ENCODE measurements around the gene TUBA4A. TPM values are rescaled to one million over a fixed set of nuclear protein-coding genes. Genes with fewer than 3 reads are reported as not detected.

Gene TUBA4A
- total RNA-seq, 4 donors from 2014 or later = 49.5 to 137 (median 129) TPM

- no peak overlapping the region for H3K27ac ChIP-seq
Observed at GRCh38 chr2:219285373-219285735, 31.6 kb upstream of the TUBA4A start.

DNA sequence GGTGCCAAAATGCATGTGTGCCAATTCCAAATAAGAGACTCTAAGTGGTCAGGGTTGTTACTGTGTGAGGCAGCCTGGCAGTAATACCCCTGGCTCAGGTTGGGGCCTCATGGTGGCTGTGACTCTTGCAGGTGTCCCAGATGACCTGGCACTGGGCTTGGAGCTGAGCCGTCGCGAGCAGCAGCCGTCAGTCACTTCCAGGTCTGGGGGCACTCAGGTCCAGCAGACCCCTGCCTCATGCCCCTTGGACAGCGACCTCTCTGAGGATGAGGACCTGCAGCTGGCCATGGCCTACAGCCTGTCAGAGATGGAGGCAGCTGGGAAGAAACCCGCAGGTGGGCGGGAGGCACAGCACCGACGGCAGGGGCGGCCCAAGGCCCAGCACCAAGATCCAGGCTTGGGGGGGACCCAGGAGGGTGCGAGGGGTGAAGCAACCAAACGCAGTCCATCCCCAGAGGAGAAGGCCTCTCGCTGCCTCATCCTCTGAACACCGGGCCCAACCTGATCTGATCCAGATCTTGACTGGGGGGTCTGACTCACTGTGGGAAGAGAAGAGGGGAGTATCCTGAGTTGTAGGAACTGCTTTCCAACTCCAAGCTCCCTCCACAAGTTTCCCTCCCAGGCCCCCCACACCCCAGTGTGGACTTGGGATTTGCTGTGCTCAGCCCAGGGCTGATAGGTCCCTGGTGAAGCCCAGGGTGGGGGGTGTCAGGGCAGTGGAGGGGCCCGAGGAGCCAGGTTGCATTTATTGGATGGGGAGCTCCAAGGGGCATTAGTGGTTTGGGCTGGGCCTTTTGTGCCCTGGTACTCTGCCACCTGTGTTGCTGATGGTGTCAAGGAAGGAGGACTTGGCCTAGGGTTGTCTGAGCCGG lies 31.0 kb upstream of the TUBA4A start:
- H3K9me3 ChIP-seq = no peaks in the 10 kb centered on the region
- H3K27ac ChIP-seq = no peak overlapping the region
- no peak for DNase-seq
- TF ChIP-seq POLR2A (IDR thresholded peaks at IDR 0.05) = no peak
- TF ChIP-seq, protein P1, sequence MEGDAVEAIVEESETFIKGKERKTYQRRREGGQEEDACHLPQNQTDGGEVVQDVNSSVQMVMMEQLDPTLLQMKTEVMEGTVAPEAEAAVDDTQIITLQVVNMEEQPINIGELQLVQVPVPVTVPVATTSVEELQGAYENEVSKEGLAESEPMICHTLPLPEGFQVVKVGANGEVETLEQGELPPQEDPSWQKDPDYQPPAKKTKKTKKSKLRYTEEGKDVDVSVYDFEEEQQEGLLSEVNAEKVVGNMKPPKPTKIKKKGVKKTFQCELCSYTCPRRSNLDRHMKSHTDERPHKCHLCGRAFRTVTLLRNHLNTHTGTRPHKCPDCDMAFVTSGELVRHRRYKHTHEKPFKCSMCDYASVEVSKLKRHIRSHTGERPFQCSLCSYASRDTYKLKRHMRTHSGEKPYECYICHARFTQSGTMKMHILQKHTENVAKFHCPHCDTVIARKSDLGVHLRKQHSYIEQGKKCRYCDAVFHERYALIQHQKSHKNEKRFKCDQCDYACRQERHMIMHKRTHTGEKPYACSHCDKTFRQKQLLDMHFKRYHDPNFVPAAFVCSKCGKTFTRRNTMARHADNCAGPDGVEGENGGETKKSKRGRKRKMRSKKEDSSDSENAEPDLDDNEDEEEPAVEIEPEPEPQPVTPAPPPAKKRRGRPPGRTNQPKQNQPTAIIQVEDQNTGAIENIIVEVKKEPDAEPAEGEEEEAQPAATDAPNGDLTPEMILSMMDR (IDR thresholded peaks at IDR 0.05) = no peak
- no peaks in the 10 kb centered on the region for H3K27me3 ChIP-seq
- H3K4me3 ChIP-seq = no peak overlapping the region
- H3K36me3 ChIP-seq = peaks cover 0 to 60% (median 0%) of the 10 kb centered on the region in 3 donors
- H3K4me1 ChIP-seq = peaks cover 0 to 21% (median 3%) of the 10 kb centered on the region in 4 donors

More at GRCh38 chr2:219285373-219285735, 31.6 kb upstream of the TUBA4A start:
- Histone ChIP-seq H3K9me3 (no peaks in the 10 kb centered on the region), H3K4me1 (peaks cover 0 to 16% (median 0%) of the 10 kb centered on the region in 4 donors), H3K36me3 (peaks cover 0 to 60% (median 0%) of the 10 kb centered on the region in 3 donors), H3K4me3 (no peak overlapping the region), H3K27me3 (no peaks in the 10 kb centered on the region)
- DNase-seq = no peak
- TF ChIP-seq, protein P1 (IDR thresholded peaks at IDR 0.05) = no peak
- no peak for TF ChIP-seq POLR2A (IDR thresholded peaks at IDR 0.05)

DNA sequence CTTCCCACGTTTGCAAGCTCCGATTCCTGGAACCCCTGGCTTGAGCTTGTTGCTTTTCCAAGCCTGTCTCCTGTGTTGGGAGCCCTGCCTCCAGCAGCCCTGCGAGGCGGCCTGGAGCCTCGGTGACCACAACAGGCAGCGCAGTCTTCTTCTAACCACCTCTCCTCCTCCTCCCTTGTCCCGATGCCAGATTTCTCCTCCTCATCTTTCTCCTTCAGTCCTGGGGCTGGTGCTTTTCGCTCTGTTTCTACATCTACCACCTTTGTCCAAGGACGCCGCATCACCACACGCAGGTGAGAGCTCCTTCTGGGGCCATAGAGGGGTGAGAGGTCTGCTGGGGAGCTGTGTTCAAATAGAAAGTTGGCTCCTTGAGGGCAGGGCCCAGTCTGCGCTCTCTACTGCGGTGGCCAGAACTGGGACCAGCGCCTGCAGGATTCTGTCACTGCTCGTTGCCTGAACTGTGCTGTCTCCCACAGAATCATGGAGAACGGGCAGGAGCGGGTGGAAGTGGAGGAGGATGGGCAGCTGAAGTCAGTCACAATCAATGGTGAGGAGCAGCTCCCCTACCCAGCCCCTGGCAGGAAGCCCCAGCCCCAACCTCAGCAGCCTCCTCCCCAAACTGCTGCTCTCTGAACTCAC lies 29.3 kb upstream of the TUBA4A start:
- no peaks in the 10 kb centered on the region for H3K27me3 ChIP-seq
- no peaks in the 10 kb centered on the region for H3K9me3 ChIP-seq
- H3K27ac ChIP-seq = no peak overlapping the region
- H3K4me3 ChIP-seq = no peak overlapping the region
- H3K4me1 ChIP-seq = peaks cover 0 to 21% (median 9%) of the 10 kb centered on the region in 4 donors
- DNase-seq = no peak
- TF ChIP-seq, protein P1 (IDR thresholded peaks at IDR 0.05) = no peak
- TF ChIP-seq POLR2A (IDR thresholded peaks at IDR 0.05) = no peak
- H3K36me3 ChIP-seq = peaks cover 0 to 60% (median 0%) of the 10 kb centered on the region in 3 donors

DNA sequence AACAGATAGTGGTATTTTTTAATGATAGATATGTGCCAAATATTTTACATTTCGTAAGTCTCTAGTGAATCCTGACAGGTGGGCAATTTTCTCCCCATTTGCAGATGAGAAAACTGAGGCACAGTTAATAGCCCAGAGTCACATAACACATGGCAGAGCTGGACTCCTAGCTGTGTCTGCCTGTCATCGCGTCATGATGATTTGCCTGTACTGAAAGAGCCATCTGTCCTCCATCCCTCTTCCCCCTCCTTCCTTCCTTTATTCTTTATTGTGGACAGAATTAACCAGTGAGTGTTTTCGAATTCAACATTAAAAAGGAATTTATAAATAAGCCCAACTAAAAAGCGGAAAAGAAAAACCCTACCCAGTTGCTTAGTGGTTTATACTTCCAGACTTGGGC lies 28.7 kb upstream of the TUBA4A start:
- DNase-seq = no peak
- TF ChIP-seq POLR2A (IDR thresholded peaks at IDR 0.05) = no peak
- TF ChIP-seq, protein P1 (IDR thresholded peaks at IDR 0.05) = no peak
- Histone ChIP-seq H3K9me3 (no peaks in the 10 kb centered on the region), H3K4me1 (peaks cover 0 to 28% (median 9%) of the 10 kb centered on the region in 4 donors), H3K4me3 (no peak overlapping the region), H3K27me3 (no peaks in the 10 kb centered on the region), H3K27ac (no peak overlapping the region), H3K36me3 (peaks cover 0 to 60% (median 0%) of the 10 kb centered on the region in 3 donors)

DNA sequence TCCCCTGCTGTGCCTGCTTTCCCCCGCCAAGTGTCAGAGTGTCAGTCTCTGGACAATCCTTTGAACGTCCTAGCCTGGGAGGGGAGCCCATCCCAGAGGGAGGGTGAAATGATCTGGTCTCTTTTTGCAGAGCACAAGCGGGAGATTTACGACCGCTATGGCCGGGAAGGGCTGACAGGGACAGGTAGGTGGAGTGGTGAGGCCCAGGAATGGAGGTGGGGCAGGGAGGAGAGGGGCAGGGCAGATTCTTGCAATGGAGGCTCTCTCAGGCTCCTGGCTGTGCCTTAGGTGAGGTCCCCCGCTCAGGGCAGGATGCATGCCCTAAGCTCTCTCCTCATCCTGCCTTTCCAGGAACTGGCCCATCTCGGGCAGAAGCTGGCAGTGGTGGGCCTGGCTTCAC lies 27.9 kb upstream of the TUBA4A start:
- TF ChIP-seq POLR2A (IDR thresholded peaks at IDR 0.05) = no peak
- TF ChIP-seq, protein P1 (IDR thresholded peaks at IDR 0.05) = no peak

More for the DNA sequence above, 27.9 kb upstream of the TUBA4A start:
- no peak for DNase-seq
- peaks cover 0 to 30% (median 9%) of the 10 kb centered on the region in 4 donors for H3K4me1 ChIP-seq
- H3K27ac ChIP-seq = no peak overlapping the region
- peaks cover 0 to 57% (median 0%) of the 10 kb centered on the region in 3 donors for H3K36me3 ChIP-seq
- no peak overlapping the region for H3K4me3 ChIP-seq
- no peaks in the 10 kb centered on the region for H3K27me3 ChIP-seq
- H3K9me3 ChIP-seq = no peaks in the 10 kb centered on the region
